ENCODE results near the gene IFNLR1. TPM values are rescaled to one million over a fixed set of nuclear protein-coding genes. Genes with fewer than 3 reads are reported as not detected.
"Not testable (repeated sequence)": the region's sequence is repeated elsewhere in the genome, so short reads cannot be mapped to it uniquely, and the experiment has no call there.

The IFNLR1 gene
- not detected in 2 replicates for total RNA-seq

GRCh38 chr1:24186993-24187790, at the start of gene IFNLR1:
TSS of gene IFNLR1 (minus strand) at chr1:24187289. CDS start at chr1:24187248, 41 bp downstream.
- DNase-seq (ENCODE audit: low read depth, low spot score): no peak

GRCh38 chr1:24235921-24236788, 49.1 kb upstream of the IFNLR1 start:
- DNase-seq (ENCODE audit: low read depth, low spot score): no peak

- DNase-seq (ENCODE audit: low read depth, low spot score): no peak
Observed at GRCh38 chr1:24233684-24234600, 46.9 kb upstream of the IFNLR1 start.

GRCh38 chr1:24231701-24232100, 44.6 kb upstream of the IFNLR1 start:
- DNase-seq (ENCODE audit: low read depth, low spot score): no peak

GRCh38 chr1:24228311-24228710, 41.2 kb upstream of the IFNLR1 start:
- no peak for DNase-seq (ENCODE audit: low read depth, low spot score)

GRCh38 chr1:24226749-24227148, 39.7 kb upstream of the IFNLR1 start:
- DNase-seq (ENCODE audit: low read depth, low spot score): no peak

GRCh38 chr1:24224761-24225160, 37.7 kb upstream of the IFNLR1 start:
- no peak for DNase-seq (ENCODE audit: low read depth, low spot score)

GRCh38 chr1:24224086-24224485, 37.0 kb upstream of the IFNLR1 start:
- DNase-seq (ENCODE audit: low read depth, low spot score): no peak

GRCh38 chr1:24222793-24223192, 35.7 kb upstream of the IFNLR1 start:
- no peak for DNase-seq (ENCODE audit: low read depth, low spot score)

- DNase-seq (ENCODE audit: low read depth, low spot score): no peak
Observed at GRCh38 chr1:24222008-24222605, 35.0 kb upstream of the IFNLR1 start.

- no peak for DNase-seq (ENCODE audit: low read depth, low spot score)
Observed at GRCh38 chr1:24221246-24221645, 34.2 kb upstream of the IFNLR1 start.

GRCh38 chr1:24216276-24217074, 29.4 kb upstream of the IFNLR1 start:
- DNase-seq (ENCODE audit: low read depth, low spot score): no peak

- no peak for DNase-seq (ENCODE audit: low read depth, low spot score)
Observed at GRCh38 chr1:24215226-24215814, 28.2 kb upstream of the IFNLR1 start.

- DNase-seq (ENCODE audit: low read depth, low spot score): no peak
Observed at GRCh38 chr1:24212376-24212775, 25.3 kb upstream of the IFNLR1 start.

- DNase-seq (ENCODE audit: low read depth, low spot score): no peak
Observed at GRCh38 chr1:24210195-24210627, 23.1 kb upstream of the IFNLR1 start.

- DNase-seq (ENCODE audit: low read depth, low spot score): no peak
Observed at GRCh38 chr1:24209097-24209496, 22.0 kb upstream of the IFNLR1 start.

- no peak for DNase-seq (ENCODE audit: low read depth, low spot score)
Observed at GRCh38 chr1:24207709-24208108, 20.6 kb upstream of the IFNLR1 start.

GRCh38 chr1:24207395-24207687, 20.3 kb upstream of the IFNLR1 start:
- not testable (repeated sequence) for DNase-seq (ENCODE audit: low read depth, low spot score)

- DNase-seq (ENCODE audit: low read depth, low spot score): no peak
Observed at GRCh38 chr1:24206516-24207394, 19.7 kb upstream of the IFNLR1 start.
